HFFc6 (cell line): ENCODE measurements around the gene GOSR2. TPM values are rescaled to one million over a fixed set of nuclear protein-coding genes. Genes with fewer than 3 reads are reported as not detected.

Experiments
- DNase-seq: peaks from one replicate; pipeline ENCODE4 v3.0.0-alpha.2; 2018
- H3K27ac Mint-ChIP-seq: 2 replicates; pipeline ENCODE4 v1.8.0; 2020; ENCODE audit warnings: mild to moderate bottlenecking, mixed read lengths
- H3K27me3 Mint-ChIP-seq: 2 replicates; pipeline ENCODE4 v1.8.0; 2021; ENCODE audit warnings: mild to moderate bottlenecking, moderate library complexity, mixed read lengths; ENCODE audit not compliant: insufficient read depth
- H3K36me3 Mint-ChIP-seq: 2 replicates; pipeline ENCODE4 v1.8.0; 2021; ENCODE audit warnings: low read depth, mixed read lengths
- H3K4me1 Mint-ChIP-seq: 2 replicates; pipeline ENCODE4 v1.8.0; 2020; ENCODE audit warnings: low read depth, mixed read lengths
- H3K4me3 Mint-ChIP-seq: 2 replicates; pipeline ENCODE4 v1.8.0; 2020; ENCODE audit warnings: mild to moderate bottlenecking, moderate library complexity, mixed read lengths
- H3K9me3 Mint-ChIP-seq: 2 replicates; pipeline ENCODE4 v1.8.0; 2020; ENCODE audit warnings: mild to moderate bottlenecking, mixed read lengths
- total RNA-seq, 6 experiments: library from RNA; stranded (reverse); fragmentation: NEBNext Ultra II Directional; extraction: Animal tissue kit (Norgen Biotek cat#: 25700); gene quantifications; 2 replicates in 1 of 6; 3 replicates in 5 of 6; pipeline ENCODE4 v1.2.3, GENCODE V29; 2021
- TF ChIP-seq, protein P1 (sequence below): fragments of 200-600 bp; sonication (generic); IDR thresholded peaks from 2 replicates; pipeline ENCODE4 v1.5.0; 2021; ENCODE audit warnings: antibody characterized with exemption, mild to moderate bottlenecking

Gene GOSR2
- total RNA-seq, 6 experiments from 2014 or later: 63.6 to 75.9 (median 66.3) TPM

DNA sequence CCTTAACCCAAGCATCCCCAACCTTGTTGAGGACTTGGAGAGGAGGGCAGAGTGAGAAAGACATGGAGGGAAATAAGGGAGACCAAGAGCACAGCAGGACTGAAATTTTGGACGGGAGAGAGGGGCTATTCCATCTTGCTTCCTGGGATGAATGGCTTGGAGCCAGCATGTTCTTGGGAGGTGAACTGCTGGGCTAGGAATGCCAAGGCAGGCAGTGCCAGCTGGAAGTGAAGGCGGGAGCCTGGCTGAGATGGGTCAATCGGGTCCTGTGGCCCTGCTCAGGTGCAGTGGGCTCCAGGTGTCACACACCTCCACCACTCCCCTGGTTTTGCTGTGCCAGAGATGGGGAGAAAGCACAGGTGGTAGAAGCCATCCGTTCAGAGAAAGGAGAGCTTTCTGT lies 46.0 kb upstream of the GOSR2 start:
- TF ChIP-seq, protein P1, sequence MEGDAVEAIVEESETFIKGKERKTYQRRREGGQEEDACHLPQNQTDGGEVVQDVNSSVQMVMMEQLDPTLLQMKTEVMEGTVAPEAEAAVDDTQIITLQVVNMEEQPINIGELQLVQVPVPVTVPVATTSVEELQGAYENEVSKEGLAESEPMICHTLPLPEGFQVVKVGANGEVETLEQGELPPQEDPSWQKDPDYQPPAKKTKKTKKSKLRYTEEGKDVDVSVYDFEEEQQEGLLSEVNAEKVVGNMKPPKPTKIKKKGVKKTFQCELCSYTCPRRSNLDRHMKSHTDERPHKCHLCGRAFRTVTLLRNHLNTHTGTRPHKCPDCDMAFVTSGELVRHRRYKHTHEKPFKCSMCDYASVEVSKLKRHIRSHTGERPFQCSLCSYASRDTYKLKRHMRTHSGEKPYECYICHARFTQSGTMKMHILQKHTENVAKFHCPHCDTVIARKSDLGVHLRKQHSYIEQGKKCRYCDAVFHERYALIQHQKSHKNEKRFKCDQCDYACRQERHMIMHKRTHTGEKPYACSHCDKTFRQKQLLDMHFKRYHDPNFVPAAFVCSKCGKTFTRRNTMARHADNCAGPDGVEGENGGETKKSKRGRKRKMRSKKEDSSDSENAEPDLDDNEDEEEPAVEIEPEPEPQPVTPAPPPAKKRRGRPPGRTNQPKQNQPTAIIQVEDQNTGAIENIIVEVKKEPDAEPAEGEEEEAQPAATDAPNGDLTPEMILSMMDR: no peak
- Mint-ChIP-seq H3K36me3 (no peaks in the 10 kb centered on the region), H3K27me3 (peaks cover 25% of the 10 kb centered on the region), H3K4me1 (no peaks in the 10 kb centered on the region), H3K4me3 (no peak overlapping the region), H3K9me3 (no peaks in the 10 kb centered on the region), H3K27ac (no peak overlapping the region)
- DNase-seq: no peak

DNA sequence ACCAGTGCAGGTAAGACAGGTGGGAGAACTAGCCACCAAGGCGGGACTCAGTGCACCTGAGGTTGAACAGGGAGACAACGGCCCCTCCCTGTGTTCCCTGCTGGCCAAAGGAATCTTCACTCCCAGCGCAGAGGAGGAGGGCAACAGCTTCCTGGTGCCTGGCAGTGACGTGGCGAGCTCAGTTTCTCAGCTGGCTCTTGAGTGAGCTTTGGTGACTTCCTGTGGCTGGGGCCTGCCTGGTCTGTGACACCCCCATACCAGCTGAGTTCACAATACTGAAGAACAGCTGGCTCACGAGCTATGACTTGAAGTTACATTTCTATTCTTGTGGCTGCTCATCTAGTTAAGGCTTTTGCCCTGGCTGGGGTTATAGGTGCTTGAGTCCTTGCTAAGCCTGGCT lies 45.5 kb upstream of the GOSR2 start:
- H3K27ac Mint-ChIP-seq: no peak overlapping the region
- TF ChIP-seq, protein P1: no peak
- no peak overlapping the region for H3K4me3 Mint-ChIP-seq
- H3K4me1 Mint-ChIP-seq: no peaks in the 10 kb centered on the region
- H3K9me3 Mint-ChIP-seq: no peaks in the 10 kb centered on the region
- H3K36me3 Mint-ChIP-seq: no peaks in the 10 kb centered on the region
- peaks cover 23% of the 10 kb centered on the region for H3K27me3 Mint-ChIP-seq
- DNase-seq: no peak

DNA sequence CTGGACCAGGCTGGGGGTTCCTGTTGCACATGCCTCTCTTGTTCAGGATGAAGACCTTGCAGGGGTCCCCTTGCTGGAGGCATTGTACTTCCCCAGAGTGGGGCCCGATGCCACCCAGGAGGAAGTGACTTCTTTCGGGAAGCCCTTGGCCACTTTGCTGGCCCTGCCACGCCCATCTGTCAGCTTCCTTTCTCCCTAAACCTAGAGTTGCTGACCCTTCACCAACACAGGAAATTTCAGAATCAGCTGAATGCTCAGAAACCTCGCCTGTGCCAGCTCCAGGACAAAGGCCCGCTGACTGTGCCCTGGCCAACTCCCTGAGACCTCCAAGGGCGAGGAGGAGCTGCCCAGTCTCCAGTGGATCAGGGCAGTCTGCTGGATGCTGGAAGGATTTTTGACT lies 44.9 kb upstream of the GOSR2 start:
- Mint-ChIP-seq H3K27me3 (peaks cover 20% of the 10 kb centered on the region), H3K27ac (no peak overlapping the region), H3K4me1 (no peaks in the 10 kb centered on the region), H3K4me3 (no peak overlapping the region), H3K9me3 (no peaks in the 10 kb centered on the region), H3K36me3 (no peaks in the 10 kb centered on the region)
- TF ChIP-seq, protein P1: no peak
- no peak for DNase-seq

DNA sequence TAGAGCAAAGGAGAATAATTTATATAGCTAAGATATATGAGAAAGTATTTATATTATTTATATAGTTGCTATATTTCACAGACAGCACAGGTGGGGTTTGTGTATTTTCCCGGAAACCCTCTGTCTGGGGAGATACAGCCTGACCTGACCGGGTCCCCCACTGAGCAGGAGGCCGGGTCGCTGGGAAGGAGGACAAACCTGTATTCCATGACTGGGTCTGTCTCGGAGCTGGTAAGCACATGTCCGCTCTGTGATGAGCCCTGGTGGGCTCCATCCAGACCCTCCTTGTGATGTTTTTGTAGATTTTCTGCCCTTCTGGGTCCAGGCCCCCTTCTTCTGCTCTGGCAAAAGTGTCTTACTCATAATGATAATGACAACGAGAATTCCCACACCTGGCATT lies 43.9 kb upstream of the GOSR2 start:
- H3K4me3 Mint-ChIP-seq: no peak overlapping the region
- no peak for DNase-seq
- no peaks in the 10 kb centered on the region for H3K36me3 Mint-ChIP-seq
- no peaks in the 10 kb centered on the region for H3K4me1 Mint-ChIP-seq
- TF ChIP-seq, protein P1: no peak
- H3K27ac Mint-ChIP-seq: no peak overlapping the region
- peaks cover 20% of the 10 kb centered on the region for H3K27me3 Mint-ChIP-seq
- H3K9me3 Mint-ChIP-seq: no peaks in the 10 kb centered on the region

DNA sequence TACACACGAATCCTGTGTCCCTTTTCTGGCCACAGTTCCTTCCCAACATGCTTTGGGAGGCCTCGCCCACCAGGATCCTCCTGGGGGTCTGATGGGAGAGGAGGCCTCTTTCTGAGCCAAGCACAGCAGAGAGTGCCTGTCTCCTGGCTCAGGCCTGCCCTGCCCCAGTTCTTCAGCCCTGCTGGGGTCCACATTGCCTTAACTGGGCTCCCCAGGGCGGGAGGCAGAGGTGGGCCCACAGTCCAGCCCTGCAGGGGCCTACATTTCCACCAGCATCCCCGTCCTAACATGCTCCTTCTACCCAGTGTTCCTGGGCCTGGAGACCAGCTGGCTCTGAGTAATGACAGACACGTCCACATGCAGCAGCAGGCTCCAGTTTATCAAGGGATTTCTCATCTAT lies 41.9 kb upstream of the GOSR2 start:
- Mint-ChIP-seq H3K27me3 (peaks cover 37% of the 10 kb centered on the region), H3K36me3 (no peaks in the 10 kb centered on the region), H3K27ac (no peak overlapping the region), H3K4me1 (no peaks in the 10 kb centered on the region), H3K9me3 (no peaks in the 10 kb centered on the region), H3K4me3 (no peak overlapping the region)
- TF ChIP-seq, protein P1: no peak
- DNase-seq: no peak

DNA sequence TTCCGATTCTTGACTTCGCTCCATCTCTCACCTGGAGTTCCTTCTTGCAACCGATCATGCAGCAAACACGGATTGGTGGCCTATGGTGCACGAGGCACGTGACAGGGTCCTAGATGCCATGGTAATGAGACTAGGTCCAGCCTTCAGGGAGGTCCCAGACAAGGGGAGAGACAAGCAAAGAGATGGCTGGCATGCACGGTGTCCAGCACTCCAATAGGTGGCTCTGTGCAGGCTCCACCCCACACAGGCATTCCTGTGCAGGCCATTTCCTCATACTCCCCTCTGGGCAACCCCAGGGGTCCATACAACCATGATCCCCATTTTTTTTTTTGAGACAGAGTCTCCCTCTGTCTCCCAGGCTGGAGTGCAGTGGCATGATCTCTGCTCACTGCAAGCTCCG lies 40.3 kb upstream of the GOSR2 start:
- no peak overlapping the region for H3K27ac Mint-ChIP-seq
- DNase-seq: no peak

More for the DNA sequence above, 40.3 kb upstream of the GOSR2 start:
- Mint-ChIP-seq H3K27me3 (peaks cover 41% of the 10 kb centered on the region), H3K4me1 (no peaks in the 10 kb centered on the region), H3K9me3 (no peaks in the 10 kb centered on the region), H3K36me3 (no peaks in the 10 kb centered on the region), H3K4me3 (no peak overlapping the region)
- TF ChIP-seq, protein P1: no peak
